Neural progenitor cell (in vitro differentiated cells): ENCODE data around the gene ASTN2.

Experiments
- EZH2 ChIP-seq: fragments of 200-600 bp; sonication (generic); IDR thresholded peaks from 2 replicates; pipeline ENCODE4 v1.6.1; 2017; ENCODE audit warnings: antibody characterized with exemption, mild to moderate bottlenecking, moderate library complexity
- EZH2phosphoT487 ChIP-seq: fragments of 200-600 bp; sonication (generic); IDR thresholded peaks from 2 replicates; pipeline ENCODE4 v1.6.1; 2017; ENCODE audit warnings: antibody characterized with exemption
- TF ChIP-seq, protein P1 (sequence below): fragments of 200-600 bp; sonication (generic); IDR thresholded peaks from 2 replicates; pipeline ENCODE4 v1.5.1; 2017; ENCODE audit warnings: antibody characterized with exemption, mild to moderate bottlenecking

DNA sequence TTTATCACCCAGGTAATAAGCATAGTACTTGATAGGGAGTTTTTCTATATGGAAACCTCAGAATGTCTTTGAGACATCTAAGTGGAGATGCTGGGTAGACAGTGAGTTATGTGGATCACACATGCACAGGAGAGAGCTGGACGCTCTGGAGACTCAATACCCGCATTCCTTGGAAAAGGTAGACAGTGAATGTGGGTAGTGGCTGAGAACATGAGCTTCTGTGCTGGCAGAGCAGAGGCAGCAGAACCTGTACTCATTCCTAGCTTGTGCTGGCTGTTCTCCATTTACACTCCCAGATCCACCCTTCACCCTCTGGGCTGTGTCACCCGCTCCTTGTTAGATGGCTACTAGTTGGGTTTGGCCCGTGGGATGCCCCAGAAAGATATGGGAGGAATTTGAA, 269.8 kb downstream of the ASTN2 start:
- TF ChIP-seq, protein P1, sequence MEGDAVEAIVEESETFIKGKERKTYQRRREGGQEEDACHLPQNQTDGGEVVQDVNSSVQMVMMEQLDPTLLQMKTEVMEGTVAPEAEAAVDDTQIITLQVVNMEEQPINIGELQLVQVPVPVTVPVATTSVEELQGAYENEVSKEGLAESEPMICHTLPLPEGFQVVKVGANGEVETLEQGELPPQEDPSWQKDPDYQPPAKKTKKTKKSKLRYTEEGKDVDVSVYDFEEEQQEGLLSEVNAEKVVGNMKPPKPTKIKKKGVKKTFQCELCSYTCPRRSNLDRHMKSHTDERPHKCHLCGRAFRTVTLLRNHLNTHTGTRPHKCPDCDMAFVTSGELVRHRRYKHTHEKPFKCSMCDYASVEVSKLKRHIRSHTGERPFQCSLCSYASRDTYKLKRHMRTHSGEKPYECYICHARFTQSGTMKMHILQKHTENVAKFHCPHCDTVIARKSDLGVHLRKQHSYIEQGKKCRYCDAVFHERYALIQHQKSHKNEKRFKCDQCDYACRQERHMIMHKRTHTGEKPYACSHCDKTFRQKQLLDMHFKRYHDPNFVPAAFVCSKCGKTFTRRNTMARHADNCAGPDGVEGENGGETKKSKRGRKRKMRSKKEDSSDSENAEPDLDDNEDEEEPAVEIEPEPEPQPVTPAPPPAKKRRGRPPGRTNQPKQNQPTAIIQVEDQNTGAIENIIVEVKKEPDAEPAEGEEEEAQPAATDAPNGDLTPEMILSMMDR = no peak
- TF ChIP-seq EZH2phosphoT487 = no peak
- TF ChIP-seq EZH2 = no peak
